Sigmoid colon (tissue), 4 donors: ENCODE data around the gene ABLIM2.

Experiments used
- CTCF ChIP-seq, 4 experiments: fragments of 450-650 bp in 3 of 4; fragments of 200-600 bp in 1 of 4; IDR thresholded peaks; one replicate each; pipeline ENCODE4 v1.5.1; 2016 to 2019; ENCODE audit warnings: antibody characterized with exemption in 4 of 4, mild to moderate bottlenecking in 3 of 4, moderate library complexity in 2 of 4
- EP300 ChIP-seq, 4 donors: sonication (generic); formaldehyde crosslinking; IDR thresholded peaks; one replicate each; pipeline ENCODE4 v1.6.1; 2017; ENCODE audit warnings: antibody characterized with exemption in 4 of 4
- POLR2A ChIP-seq, 2 donors: fragments of 450-650 bp; IDR thresholded peaks; one replicate each; pipeline ENCODE4 v1.6.1; 2016; ENCODE audit warnings: antibody characterized with exemption in 2 of 2, mild to moderate bottlenecking in 2 of 2, moderate library complexity in 2 of 2
- POLR2AphosphoS5 ChIP-seq, 4 donors: sonication (generic); formaldehyde crosslinking; IDR thresholded peaks; one replicate each; pipeline ENCODE4 v1.6.1; 2017; ENCODE audit warnings: antibody characterized with exemption in 4 of 4

DNA sequence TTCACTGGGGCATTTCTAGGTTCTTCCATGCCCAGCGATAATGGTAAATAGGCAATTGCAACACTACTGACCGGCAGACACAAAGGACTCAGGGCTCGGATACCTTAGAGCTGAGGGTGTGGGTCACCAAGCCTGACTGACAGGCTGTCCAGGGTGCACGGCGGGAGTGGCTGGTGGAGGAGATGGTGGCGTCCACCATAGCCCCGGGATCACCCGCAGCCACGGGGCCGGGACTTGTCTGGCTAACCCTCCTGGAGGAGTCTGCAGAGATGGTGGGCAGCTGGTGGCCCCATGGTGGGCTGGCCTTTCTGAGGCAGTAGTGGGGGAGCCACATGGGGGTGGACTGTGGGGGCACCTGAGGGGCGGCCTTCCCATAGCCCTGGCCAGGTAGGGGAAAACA is 11.7 kb upstream of the ABLIM2 start:
- TF ChIP-seq POLR2A (IDR thresholded peaks at IDR 0.05) (no peak), CTCF (IDR thresholded peaks at IDR 0.05) (no peak), POLR2AphosphoS5 (IDR thresholded peaks at IDR 0.05) (no peak), EP300 (IDR thresholded peaks at IDR 0.05) (no peak)
